Tibial artery (tissue), 4 donors: ENCODE results near the gene FTSJ3.

ENCODE experiments used
- DNase-seq, 2 donors: peaks; one replicate each; pipeline ENCODE4 v3.0.0-alpha.2; 2019
- H3K27ac ChIP-seq, 2 donors: fragments of 200-600 bp; sonication (generic) in 1 of 2; 1 replicate in 1 of 2; 2 replicates in 1 of 2; pipeline ENCODE4 v1.5.1; 2018 to 2019; ENCODE audit warnings: mild to moderate bottlenecking in 1 of 2
- H3K27me3 ChIP-seq, 2 donors: fragments of 200-600 bp; sonication (generic) in 1 of 2; one replicate each; pipeline versions ENCODE4 v1.5.1 to v1.6.0; 2016 to 2019
- H3K36me3 ChIP-seq, 3 donors: fragments of 200-600 bp; sonication (generic) in 2 of 3; one replicate each; pipeline ENCODE4 v1.5.1; 2016 to 2019; ENCODE audit warnings: mild to moderate bottlenecking in 2 of 3
- H3K4me1 ChIP-seq, 4 donors: fragments of 200-600 bp; sonication (generic) in 2 of 4; 1 replicate in 3 of 4; 2 replicates in 1 of 4; pipeline ENCODE4 v1.5.1; 2016 to 2019
- H3K4me3 ChIP-seq, 2 donors: fragments of 200-600 bp; sonication (generic) in 1 of 2; 1 replicate in 1 of 2; 2 replicates in 1 of 2; pipeline ENCODE4 v1.5.1; 2018 to 2019; ENCODE audit warnings: mild to moderate bottlenecking in 2 of 2
- H3K9me3 ChIP-seq, 3 donors: fragments of 200-600 bp; sonication (generic) in 1 of 3; one replicate each; pipeline ENCODE4 v1.5.1; 2016 to 2019
- CTCF ChIP-seq, 2 experiments: fragments of 200-600 bp in 1 of 2; fragments of 450-650 bp in 1 of 2; IDR thresholded peaks; one replicate each; pipeline ENCODE4 v1.5.1; 2017 to 2019; ENCODE audit warnings: antibody characterized with exemption in 2 of 2, mild to moderate bottlenecking in 1 of 2, moderate library complexity in 1 of 2
- intact Hi-C: fragments of 100-400 bp; cut with DNase I; formaldehyde crosslinking; loops from one replicate; pipeline ENCODE4 v1.15.0; 2023; ENCODE audit warnings: low total_unique reads

FTSJ3 gene

GRCh38 chr17:63830904-63831491, 3.5 kb upstream of the FTSJ3 start:
- no peaks in the 10 kb centered on the region for H3K27me3 ChIP-seq
- no peak for TF ChIP-seq CTCF (IDR thresholded peaks at IDR 0.05)
- DNase-seq = no peak
- H3K9me3 ChIP-seq = no peaks in the 10 kb centered on the region
- no peak overlapping the region for H3K27ac ChIP-seq
- H3K36me3 ChIP-seq = peaks cover 68 to 72% (median 72%) of the 10 kb centered on the region in 3 donors
- intact Hi-C loops = no loop called here
- H3K4me3 ChIP-seq = no peak overlapping the region
- H3K4me1 ChIP-seq = peaks cover 0 to 36% (median 28%) of the 10 kb centered on the region in 4 donors

- peak overlapping the region in 1 of 2 donors; percentile 2 for H3K27ac ChIP-seq
- H3K4me3 ChIP-seq = no peak overlapping the region
- H3K4me1 ChIP-seq = peaks cover 0 to 38% (median 30%) of the 10 kb centered on the region in 4 donors
- no peaks in the 10 kb centered on the region for H3K9me3 ChIP-seq
- no peaks in the 10 kb centered on the region for H3K27me3 ChIP-seq
- TF ChIP-seq CTCF (IDR thresholded peaks at IDR 0.05) = no peak
- no peak for DNase-seq
- peaks cover 63 to 70% (median 65%) of the 10 kb centered on the region in 3 donors for H3K36me3 ChIP-seq
- intact Hi-C loops = no loop called here
Measured at GRCh38 chr17:63830278-63830677, 2.8 kb upstream of the FTSJ3 start.

GRCh38 chr17:63828936-63829335, 1.5 kb upstream of the FTSJ3 start:
- Histone ChIP-seq H3K4me1 (peaks cover 0 to 33% (median 24%) of the 10 kb centered on the region in 4 donors), H3K9me3 (no peaks in the 10 kb centered on the region), H3K36me3 (peaks cover 65 to 70% (median 65%) of the 10 kb centered on the region in 3 donors), H3K4me3 (peak overlapping the region in 1 of 2 donors; percentile 77), H3K27me3 (no peaks in the 10 kb centered on the region), H3K27ac (peak overlapping the region; percentile 34 to 90)
- intact Hi-C loops = no loop called here
- TF ChIP-seq CTCF (IDR thresholded peaks at IDR 0.05) = no peak
- no peak for DNase-seq

GRCh38 chr17:63827801-63828221, 348 bp upstream of the FTSJ3 start:
- Histone ChIP-seq H3K36me3 (peaks cover 65 to 70% (median 65%) of the 10 kb centered on the region in 3 donors), H3K9me3 (no peaks in the 10 kb centered on the region), H3K4me1 (peaks cover 0 to 33% (median 24%) of the 10 kb centered on the region in 4 donors), H3K27ac (peak overlapping the region; percentile 87 to 90), H3K4me3 (peak overlapping the region; percentile 73 to 77), H3K27me3 (no peaks in the 10 kb centered on the region)
- DNase-seq = no peak
- intact Hi-C loops = no loop called here
- no peak for TF ChIP-seq CTCF (IDR thresholded peaks at IDR 0.05)

- Histone ChIP-seq H3K27me3 (no peaks in the 10 kb centered on the region), H3K27ac (peak overlapping the region; percentile 87 to 90), H3K4me1 (peaks cover 0 to 33% (median 24%) of the 10 kb centered on the region in 4 donors), H3K36me3 (peaks cover 65 to 70% (median 65%) of the 10 kb centered on the region in 3 donors), H3K9me3 (no peaks in the 10 kb centered on the region), H3K4me3 (peak overlapping the region; percentile 73 to 77)
- intact Hi-C loops = no loop called here
- TF ChIP-seq CTCF (IDR thresholded peaks at IDR 0.05) = no peak
- DNase-seq = no peak
Measured at GRCh38 chr17:63826468-63827001, 928 bp downstream of the FTSJ3 start.
